Hematopoietic multipotent progenitor cell treated with erythropoietin and hydrocortisone succinate and interleukin-3 and kit ligand, for 4 days (in vitro differentiated cells): ENCODE results near the gene UTP3.
A peak's percentile ranks its signal among the peaks of the same experiment; 100 is the strongest.
"Not testable (repeated sequence)": the region's sequence is repeated elsewhere in the genome, so short reads cannot be mapped to it uniquely, and the experiment has no call there.

ENCODE experiments used
- DNase-seq: peaks from one replicate; pipeline ENCODE4 v3.0.0-alpha.2; 2015

The UTP3 gene, protein sequence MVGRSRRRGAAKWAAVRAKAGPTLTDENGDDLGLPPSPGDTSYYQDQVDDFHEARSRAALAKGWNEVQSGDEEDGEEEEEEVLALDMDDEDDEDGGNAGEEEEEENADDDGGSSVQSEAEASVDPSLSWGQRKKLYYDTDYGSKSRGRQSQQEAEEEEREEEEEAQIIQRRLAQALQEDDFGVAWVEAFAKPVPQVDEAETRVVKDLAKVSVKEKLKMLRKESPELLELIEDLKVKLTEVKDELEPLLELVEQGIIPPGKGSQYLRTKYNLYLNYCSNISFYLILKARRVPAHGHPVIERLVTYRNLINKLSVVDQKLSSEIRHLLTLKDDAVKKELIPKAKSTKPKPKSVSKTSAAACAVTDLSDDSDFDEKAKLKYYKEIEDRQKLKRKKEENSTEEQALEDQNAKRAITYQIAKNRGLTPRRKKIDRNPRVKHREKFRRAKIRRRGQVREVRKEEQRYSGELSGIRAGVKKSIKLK

DNA sequence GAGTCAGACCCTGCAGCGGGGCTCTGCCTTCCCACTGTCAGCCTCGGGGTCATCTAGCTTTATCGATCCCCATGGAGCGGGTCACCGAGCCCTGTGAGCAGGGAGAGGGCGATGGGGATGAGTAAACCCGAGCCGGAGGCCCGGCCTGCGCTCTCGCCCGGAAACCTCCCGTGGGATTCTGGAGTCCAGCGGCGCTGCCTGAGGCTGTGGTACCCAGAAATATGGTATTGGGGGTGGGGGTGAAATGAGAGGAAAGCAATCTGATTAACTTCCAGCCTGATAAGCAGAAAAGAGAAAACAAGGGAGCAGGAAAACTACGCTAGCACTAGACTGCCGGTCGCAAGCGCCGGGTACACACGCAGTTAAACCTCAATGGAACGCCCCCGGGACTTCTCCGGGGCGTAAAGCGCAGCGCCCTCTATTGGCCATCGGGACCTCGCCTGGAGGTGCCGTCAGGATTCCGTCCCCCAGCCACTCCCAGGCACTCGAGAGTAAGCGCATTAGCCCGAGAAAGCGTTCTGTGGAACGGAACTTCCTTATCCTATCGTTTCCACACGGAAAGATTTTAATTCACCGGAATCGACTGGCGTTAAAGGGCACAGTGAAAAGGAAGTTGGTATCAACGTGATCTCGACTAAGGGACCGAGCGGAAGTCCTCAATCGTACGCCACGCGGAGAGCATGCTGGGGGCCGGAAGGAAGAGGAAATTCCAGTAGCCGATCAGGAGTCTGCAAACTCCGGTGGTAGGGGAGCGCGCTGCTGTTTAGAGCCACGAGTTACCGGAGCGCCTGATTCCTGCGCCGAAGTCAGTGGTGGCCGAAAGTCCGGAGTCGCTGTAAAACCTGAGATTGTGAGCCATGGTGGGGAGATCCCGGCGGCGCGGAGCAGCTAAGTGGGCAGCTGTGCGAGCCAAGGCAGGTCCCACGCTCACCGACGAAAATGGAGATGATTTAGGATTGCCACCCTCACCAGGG is at the start of gene UTP3:
UTP3 (plus strand) TSS at position 712 of the 974 bp plus-strand sequence; CDS start at position 858, 146 bp downstream.
- DNase-seq, result peak; percentile 99

DNA sequence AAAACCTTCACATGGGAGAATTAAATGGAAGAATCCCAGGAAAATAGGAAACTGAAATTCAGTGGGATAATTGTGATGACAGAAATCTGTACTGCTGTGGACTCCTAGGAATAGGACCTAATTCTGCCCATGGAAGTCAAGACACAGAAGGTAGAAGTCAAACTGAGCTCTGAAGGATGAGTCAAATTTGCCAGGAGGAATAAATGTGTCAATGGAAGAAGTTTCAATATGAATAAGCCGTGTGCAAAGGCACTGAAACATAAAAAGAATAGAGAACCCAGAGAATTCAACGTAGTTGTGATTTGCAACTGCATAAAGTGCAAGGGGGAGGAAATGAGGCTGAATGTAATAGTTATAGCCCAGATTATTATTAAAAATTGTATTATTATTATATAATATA is 48.1 kb upstream of the UTP3 start:
- DNase-seq, result no peak

DNA sequence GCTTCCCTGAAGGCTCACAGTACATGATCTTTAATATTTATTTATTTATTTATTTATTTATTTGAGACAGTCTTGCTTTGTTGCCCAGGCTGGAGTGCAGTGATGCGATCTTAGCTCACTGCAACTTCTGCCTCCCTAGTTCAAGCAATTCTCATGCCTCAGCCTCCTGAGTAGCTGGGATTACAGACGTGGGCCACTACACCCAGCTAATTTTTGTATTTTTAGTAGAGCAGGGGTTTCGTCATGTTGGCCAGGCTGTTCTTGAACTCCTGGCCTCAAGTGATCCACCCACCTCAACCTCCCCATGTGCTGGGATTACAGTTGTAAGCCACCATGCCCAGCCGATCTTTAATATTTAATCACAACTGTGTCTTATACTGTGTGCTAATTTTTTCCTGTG is 37.6 kb upstream of the UTP3 start:
- not testable (repeated sequence) for DNase-seq

DNA sequence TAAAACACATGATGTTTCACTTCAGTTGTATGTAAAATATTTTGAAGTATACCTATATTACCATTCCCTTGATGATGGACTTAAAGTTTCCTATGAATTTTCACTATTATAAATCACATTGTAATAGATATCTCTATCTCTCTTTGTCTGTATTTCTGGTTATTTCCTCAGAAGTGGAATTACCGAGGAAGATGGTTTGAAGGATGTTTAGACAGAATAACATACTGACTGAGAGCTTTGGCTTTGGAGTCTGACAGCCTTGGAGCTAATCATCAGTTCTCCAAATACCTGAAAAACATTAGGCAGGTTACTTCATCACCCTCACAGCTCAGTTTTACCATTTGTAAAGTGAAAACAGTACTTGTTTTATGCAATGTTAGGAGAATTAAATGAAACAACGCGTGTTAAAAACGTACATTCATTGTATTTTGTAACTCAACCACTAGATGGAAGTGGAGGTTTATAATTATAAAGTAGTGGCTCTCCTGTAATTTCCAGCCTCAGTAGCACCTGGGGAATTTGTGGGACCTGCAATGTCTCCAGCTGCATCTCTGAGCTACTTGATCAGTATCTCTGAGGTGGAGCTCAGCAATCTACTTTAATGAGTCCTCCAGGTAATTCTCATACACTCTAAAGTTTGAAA is 36.3 kb upstream of the UTP3 start:
- peak; percentile 70 for DNase-seq

DNA sequence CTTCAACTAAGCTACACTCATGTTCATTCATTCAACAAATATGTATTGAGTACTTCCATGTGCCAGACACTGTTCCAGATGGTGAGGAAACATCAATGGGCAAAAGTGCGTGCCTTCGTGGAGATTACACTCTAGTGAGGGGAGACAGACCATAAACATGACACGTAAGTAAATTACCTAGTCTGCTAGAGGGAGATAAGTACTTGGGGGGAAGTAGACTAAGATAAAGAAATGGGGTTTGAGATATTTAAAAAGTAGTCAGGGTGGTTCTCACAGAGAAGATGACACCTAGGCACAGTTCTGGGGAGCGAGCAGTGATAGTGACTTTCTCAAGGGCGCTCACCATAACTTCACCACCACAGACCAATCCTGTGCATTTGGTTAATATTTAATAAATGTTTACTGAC is 33.7 kb upstream of the UTP3 start:
- DNase-seq, result peak; percentile 79

DNA sequence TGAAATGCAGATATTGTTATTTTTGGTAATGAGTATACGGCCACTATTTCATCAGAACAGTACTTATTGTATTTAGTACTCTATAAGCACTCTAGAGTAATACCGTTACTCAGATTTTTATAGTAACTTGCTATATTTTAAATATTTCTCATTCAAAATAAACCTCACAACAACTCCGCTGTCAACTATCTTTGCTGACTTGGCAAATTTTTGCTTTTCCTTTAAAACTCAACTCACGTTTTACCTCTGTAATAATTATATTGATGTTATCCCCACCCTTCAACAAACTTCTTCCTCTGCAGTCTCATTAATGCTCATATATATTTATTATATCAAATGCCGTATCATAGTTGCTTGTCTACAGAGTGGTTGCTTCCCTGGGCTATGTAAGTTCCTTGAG is 31.0 kb upstream of the UTP3 start:
- no peak for DNase-seq

DNA sequence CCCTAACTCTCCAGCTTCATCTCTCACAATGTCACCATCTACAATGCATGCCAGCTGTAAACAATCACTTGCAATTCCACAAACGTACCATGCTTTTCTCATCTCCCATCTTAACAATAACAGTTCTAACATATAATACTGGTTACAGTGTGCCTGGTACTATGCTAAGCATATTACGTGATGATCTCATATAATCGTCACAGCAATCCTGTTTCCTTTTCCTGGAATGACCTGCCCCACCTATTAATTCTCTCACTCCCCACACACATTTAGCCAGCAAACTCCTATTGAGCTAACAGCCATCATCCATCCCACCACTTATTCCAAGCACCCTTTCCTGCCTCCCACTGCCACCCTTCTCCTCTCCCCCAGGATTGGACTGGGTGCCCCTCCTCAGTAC is 29.9 kb upstream of the UTP3 start:
- DNase-seq, result no peak

DNA sequence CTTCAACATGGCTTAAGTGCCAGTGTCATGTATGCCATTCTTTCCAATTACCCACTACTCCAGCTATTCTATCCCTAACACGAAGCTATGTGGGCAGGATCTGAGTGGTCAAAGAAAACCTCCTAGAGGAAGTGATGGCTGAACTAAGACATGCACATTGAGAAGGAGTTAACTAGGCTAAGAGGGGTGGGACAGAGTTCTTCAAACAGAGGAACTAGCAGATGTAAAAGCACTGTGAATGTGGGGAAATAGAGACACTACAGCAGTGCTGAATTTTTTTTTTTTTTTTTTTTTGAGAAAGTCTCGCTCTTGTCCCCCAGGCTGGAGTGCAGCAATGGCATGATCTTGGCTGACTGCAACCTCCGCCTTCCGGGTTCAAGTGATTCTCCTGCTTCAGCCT is 28.2 kb upstream of the UTP3 start:
- DNase-seq, result peak; percentile 28

DNA sequence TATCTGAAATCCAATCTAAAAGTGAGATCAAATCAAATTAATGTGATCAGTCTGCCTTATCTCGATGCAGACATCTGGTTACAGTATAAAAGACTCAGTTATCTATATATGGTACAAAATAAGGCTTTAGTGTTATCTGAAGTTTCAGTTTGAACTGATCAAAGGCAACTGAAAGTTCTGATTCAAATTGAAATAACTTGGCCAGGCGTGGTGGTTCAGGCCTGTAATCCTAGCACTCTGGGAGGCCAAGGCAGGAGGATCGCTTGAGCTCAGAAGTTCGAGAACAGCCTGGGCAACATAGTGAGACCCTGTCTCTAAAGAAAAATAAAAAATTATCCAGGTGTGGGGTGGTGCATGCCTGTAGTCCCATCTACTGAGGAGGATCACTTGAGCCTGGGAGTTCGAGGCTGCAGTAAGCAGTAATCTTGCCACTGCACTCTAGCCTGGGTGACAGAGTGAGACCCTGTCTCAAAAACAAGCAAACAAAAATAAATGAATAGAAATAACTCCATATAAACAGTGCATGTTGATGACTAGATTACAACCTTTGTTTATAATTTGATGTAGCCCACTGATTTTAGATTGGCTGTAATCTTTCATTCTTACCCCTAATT is 26.9 kb upstream of the UTP3 start:
- not testable (repeated sequence) for DNase-seq

DNA sequence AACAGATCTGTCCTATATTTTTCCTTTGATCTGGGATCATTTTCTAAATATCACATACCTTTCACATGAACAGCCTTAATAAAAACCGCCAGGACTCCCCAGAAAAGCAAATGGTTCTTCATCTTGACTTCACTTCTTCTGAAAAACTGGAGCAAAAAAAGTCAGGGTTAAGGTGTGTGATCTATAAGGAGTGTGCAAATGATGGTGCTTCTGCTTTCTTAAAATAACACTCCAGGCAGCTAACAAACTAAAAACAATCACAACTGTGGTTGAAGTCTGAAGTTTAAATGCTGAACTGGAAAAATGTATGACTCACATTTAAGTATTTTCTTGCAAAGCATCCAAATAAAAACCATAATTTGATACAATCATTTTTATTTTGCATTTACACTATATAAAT is 22.0 kb upstream of the UTP3 start, which contains the start of gene JCHAIN:
JCHAIN (minus strand) TSS at position 140 of the 400 bp plus-strand sequence; CDS start at position 122, 18 bp downstream.
- no peak for DNase-seq

DNA sequence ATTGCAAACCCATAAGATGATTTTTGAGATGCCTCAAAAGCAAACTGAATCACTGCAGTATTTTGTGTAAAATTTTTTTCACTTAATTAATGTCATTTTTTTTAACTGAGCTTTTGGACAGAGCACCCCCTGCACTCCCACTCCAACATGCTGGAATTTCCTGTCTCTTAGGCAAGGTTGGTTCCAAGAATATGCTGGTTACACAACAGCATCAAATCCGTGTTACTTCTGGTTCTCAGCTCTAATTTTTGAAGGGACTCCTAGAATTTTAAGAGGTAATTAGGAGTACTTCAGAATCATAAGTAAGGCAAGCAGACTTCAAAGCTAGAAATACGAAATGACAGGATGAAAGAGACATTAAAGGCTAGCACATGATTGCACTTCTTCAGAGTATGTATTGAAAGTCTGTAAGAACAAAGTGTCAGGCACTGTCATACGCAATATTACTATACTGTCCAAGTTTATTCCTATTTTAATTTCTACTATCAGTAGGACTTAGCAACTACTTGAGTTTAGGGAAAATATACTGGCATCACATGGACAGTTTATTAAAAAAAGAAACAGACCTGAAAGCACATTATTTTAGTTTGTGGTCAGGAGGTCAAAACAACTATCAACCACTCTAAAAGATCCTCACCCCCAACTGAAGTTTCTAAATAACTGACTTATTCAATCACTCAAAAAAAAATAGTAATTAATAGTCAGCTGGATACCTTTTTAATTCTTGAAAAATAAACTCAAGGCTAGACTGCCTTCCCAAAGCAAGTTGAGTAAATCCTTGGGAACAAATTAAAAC is 20.4 kb upstream of the UTP3 start:
- no peak for DNase-seq

DNA sequence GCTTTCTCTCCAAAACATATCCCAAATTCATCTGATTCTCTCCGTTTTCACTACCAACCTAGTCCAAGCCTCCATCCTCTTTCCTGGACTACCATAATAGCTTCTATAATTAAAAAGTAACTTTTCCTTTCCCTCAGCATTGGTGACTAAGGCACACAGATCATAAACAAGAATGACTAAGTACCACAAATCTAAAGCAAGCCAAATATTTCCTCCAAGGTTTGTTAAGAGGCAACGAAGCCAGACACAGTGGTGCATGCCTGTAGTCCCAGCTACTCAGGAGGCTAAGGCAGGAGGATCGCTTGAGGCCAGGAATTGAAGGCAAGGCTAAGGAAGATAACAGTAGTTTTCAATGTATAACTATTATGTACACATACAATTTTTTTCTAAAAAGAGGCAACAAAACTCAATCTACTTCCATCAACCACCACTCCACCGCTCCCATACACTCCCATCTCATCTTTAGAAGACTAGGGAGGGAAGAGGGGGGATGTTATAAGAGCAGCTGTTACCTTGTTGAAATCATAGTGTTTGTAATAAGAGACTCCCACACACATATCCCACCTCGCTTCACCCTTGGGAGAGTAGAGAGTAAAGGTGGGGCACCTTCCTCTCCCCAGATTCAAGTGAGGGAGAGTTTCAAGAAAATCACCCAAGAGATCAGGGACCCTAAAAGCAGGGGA is 17.9 kb upstream of the UTP3 start:
- DNase-seq, result no peak

DNA sequence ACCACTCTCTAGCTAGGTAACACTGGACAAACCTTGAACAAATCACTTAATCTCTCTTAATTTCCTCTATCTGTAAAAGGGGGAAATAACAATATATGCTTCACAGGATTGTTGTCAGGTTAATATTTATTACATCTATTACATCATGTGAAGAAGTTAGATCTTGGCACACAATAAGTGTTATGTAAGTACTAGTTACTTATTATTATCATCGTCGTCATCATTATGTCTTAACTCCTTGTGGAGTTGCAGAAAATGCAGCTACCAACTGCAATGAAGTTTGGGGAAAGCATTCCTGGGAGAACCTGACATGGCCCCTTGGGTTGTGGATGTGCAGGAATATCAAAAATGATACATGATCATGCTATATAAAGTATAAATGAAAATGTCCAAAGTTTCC is 17.2 kb upstream of the UTP3 start:
- no peak for DNase-seq

DNA sequence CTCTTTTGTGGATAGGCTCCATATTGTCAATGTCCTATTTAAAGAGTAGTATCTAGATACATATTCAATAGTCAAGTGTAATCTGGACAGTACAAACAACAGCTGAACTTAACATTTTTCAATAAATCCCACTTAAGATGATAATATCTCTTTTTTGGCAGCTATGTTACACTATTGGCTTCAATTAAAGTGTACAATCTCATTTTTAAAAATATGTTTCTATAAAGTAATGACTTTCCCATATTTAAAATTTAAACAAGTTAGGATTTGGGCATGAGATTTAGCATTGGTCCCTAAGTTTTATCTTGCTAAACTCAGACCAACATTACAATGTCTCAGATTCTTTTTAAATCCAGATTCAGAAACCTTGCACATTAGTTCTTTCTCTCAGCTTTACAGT is 14.1 kb upstream of the UTP3 start:
- no peak for DNase-seq

DNA sequence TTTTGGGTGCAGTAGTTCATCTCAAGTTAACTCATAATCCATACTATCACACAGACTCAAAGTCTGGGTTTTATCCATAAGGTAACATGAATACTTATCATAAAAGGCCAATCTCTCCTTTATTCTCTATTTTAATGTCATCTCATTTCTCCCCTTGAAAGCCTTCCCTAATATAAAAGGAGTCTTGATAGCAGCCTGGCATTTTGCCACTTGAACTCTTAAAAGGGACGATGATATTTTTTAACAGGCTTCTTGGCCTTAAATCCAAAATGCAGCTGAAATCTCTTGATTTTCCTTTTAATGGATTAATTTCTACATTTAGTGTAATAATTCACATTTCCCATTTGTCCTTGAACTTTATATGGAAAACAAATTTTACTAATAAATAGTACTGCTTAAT is 13.6 kb upstream of the UTP3 start:
- DNase-seq, result no peak

DNA sequence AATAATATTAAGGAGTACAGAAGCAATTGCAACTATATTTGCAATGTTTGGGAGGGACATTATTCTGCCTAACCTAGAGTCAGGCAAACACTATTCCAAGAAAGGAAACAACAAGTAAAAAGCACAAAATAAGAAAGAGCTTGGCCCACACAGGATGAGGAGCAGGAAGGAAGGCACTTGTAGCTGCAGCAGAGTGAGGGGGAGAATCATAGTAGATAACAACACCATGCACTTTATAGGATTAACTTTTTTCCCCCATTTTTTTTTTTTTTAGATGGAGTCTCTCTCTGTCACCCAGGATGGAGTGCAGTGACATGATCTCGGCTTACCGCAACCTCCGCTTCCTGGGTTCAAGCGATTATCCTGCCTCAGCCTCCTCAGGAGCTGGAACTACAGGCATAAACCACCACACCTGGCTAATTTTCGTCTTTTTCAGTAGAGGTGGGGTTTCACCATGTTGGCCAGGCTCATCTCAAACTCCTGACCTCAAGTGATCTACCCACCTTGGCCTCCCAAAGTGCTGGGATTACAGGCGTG is 11.7 kb upstream of the UTP3 start:
- no peak for DNase-seq

DNA sequence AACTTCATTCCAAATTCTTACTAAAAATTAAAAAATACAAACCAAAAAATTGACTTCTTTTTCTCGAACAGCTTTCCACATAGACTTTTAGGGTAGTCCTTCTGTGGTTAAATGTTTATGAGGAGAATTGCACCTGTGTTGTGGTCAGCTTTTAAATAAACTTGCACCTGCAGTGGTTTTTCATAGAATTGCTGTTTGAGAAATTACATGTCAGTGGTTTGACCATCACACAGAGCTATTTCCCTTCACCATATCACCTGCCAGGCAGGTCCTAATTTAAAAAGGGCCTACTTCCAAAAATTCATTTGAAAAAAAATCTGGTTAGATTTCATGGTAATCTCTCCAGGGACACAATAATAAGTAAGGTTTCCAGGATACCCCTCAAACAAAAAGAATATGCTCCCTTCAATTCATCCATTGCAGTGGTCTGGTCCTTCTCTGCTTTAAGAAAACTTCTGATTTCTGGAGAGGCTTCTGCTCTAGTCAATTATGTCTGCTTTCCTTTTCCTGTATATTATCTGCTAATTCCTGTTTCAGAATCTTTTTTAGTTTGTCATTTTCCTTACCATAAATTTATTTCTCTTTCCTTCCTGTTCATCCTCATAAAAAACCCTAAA is 9.8 kb upstream of the UTP3 start:
- DNase-seq, result no peak

DNA sequence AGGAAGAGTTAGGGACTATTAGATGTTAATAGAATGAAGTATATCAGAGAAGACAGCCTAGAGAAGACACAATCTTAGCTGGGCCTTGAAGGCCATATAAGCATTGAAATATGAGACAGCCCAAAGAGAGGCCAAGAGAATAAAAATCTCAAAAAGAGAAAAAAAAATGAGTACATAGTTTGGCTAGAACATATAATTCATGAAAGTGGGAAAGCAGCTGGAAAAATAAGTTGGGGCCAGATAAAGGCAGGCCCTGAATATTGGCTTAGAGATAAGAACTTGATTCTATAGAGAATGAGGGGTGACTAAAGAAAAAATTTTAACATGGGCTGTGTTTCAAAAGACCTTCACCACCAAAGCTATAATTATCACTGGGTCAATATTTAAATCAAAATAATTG is 7.4 kb upstream of the UTP3 start:
- DNase-seq, result peak; percentile 24

DNA sequence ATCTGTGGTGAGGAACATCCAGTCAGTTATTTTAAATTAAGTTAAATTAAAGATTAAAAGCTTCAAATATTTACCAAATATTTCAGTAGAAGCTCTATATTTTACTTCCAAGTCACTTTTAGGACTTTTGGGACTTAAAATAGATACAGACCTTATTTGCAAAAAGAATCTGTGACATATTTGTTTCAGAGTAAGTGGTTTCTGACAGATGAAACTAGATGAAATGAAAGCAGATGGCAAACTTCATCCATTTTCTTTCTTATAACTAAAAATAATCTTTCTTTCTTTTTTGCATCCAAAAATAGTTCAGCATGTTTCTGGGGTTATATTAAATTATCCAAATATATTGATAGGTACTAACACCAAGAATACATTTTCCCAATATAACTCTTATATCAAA is 6.6 kb upstream of the UTP3 start:
- no peak for DNase-seq

DNA sequence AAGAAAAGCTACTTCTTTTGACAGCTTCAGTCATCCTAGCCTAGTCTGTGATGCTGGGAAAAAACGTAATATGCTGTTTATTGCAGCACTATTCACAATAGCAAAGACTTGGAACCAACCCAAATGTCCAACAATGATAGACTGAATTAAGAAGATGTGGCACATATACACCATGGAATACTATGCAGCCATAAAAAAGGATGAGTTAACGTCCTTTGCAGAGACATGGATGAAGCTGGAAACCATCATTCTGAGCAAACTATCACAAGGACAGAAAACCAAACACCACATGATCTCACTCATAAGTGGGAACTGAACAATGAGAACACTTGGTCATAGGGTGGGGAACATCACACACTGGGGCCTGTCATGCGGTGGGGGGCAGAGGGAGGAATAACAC is 6.2 kb upstream of the UTP3 start:
- not testable (repeated sequence) for DNase-seq
